Endothelial cell of umbilical vein (primary cell): ENCODE results near the gene AKT3. TPM values are rescaled to one million over a fixed set of nuclear protein-coding genes. Genes with fewer than 3 reads are reported as not detected.

Experiments used
- BruUV-seq: library from RNA; stranded (reverse); fragments of 400-500 nt; replicated peaks from 2 replicates; lab custom pipeline; 2021; lab: Mats Ljungman, UMichigan
- CTCF ChIA-PET: fragments of 300-600, 350-600 bp; sonication (Branson Sonifier 250); formaldehyde crosslinking; loops from one replicate; lab custom pipeline; 2021; ENCODE audit warnings: antibody characterized with exemption, inconsistent platforms; lab: Charles Lee
- POLR2A ChIA-PET: fragments of 300-600, 350-600 bp; sonication (Branson Sonifier 250); formaldehyde crosslinking; loops from one replicate; lab custom pipeline; 2021; ENCODE audit warnings: antibody characterized with exemption, inconsistent platforms; lab: Charles Lee
- DNase-seq: peaks from one replicate; pipeline ENCODE4 v3.0.0-alpha.2; 2011; ENCODE audit warnings: low read depth, low spot score
- FAIRE-seq: peaks from 2 replicates; lab custom pipeline; 2011; peaks lifted over from hg19 to GRCh38; lab: Jason Lieb, UNC
- H2AFZ ChIP-seq: 2 replicates; pipeline ENCODE4 v1.6.0; 2012; ENCODE audit warnings: low read depth, low read length, control low read depth, inconsistent platforms
- H3K27ac ChIP-seq: 2 replicates; pipeline ENCODE4 v1.5.1; 2011; ENCODE audit warnings: low read depth, mild to moderate bottlenecking, control low read depth, low read length, moderate library complexity; ENCODE audit not compliant: insufficient read depth
- H3K27me3 ChIP-seq, 2 experiments: 2 replicates each; pipeline versions ENCODE4 v1.6.0 to v1.6.1; 2011; ENCODE audit warnings: low read length in 2 of 2, mixed read lengths in 1 of 2; ENCODE audit not compliant: control insufficient read depth in 2 of 2, insufficient read depth in 2 of 2
- H3K36me3 ChIP-seq, 2 experiments: 2 replicates in 1 of 2; 3 replicates in 1 of 2; pipeline ENCODE4 v1.5.1; 2011; ENCODE audit warnings: low read length in 2 of 2, mild to moderate bottlenecking in 1 of 2, moderate library complexity in 1 of 2; ENCODE audit not compliant: control insufficient read depth in 2 of 2, insufficient read depth in 2 of 2; ENCODE audit errors: extremely low read depth in 1 of 2
- H3K4me1 ChIP-seq: 3 replicates; pipeline ENCODE4 v1.5.1; 2011; ENCODE audit warnings: mild to moderate bottlenecking, low read length; ENCODE audit not compliant: control insufficient read depth, insufficient read depth; ENCODE audit errors: extremely low read depth
- H3K4me2 ChIP-seq: 2 replicates; pipeline ENCODE4 v1.6.1; 2011; ENCODE audit warnings: low read length, control low read depth, mixed read lengths; ENCODE audit not compliant: insufficient read depth
- H3K4me3 ChIP-seq, 3 experiments: fragments of 200-600 bp in 1 of 3; sonication (generic), shearing (Covaris generic) in 1 of 3; replicated peaks in 1 of 3; 2 replicates each; pipeline ENCODE4 v1.5.1; 2011 to 2016; ENCODE audit warnings: control low read depth in 3 of 3, low read length in 3 of 3, mild to moderate bottlenecking in 2 of 3, inconsistent platforms in 1 of 3, low read depth in 1 of 3, moderate library complexity in 1 of 3; ENCODE audit not compliant: insufficient read depth in 1 of 3
- H3K79me2 ChIP-seq: 2 replicates; pipeline ENCODE4 v1.6.0; 2012; ENCODE audit warnings: low read length, inconsistent platforms; ENCODE audit not compliant: control insufficient read depth, insufficient read depth
- H3K9ac ChIP-seq: replicated peaks from 2 replicates; pipeline ENCODE3; 2011; ENCODE audit warnings: low read length, control low read depth; ENCODE audit not compliant: insufficient read depth; ENCODE audit errors: extremely low read depth
- H3K9me1 ChIP-seq: replicated peaks from 3 replicates; pipeline ENCODE4 v1.6.0; 2011; ENCODE audit warnings: mild to moderate bottlenecking, low read length; ENCODE audit not compliant: control insufficient read depth, insufficient read depth; ENCODE audit errors: extremely low read depth
- H3K9me3 ChIP-seq: replicated peaks from 2 replicates; pipeline ENCODE4 v1.5.1; 2012; ENCODE audit warnings: low read length, inconsistent platforms; ENCODE audit not compliant: control insufficient read depth, insufficient read depth
- H4K20me1 ChIP-seq: replicated peaks from 2 replicates; pipeline ENCODE3; 2011; ENCODE audit warnings: mild to moderate bottlenecking, low read length; ENCODE audit not compliant: control insufficient read depth, insufficient read depth; ENCODE audit errors: extremely low read depth
- CTCF ChIP-seq, 2 donors: IDR thresholded peaks; 1 replicate in 1 of 2; 2 replicates in 1 of 2; pipeline ENCODE4 v1.5.1; 2011; ENCODE audit warnings: low read length in 2 of 2, mild to moderate bottlenecking in 2 of 2, moderate library complexity in 2 of 2, control low read depth in 1 of 2, inconsistent platforms in 1 of 2, low read depth in 1 of 2; ENCODE audit not compliant: insufficient read depth in 1 of 2; ENCODE audit errors: extremely low read depth in 1 of 2
- EZH2 ChIP-seq: IDR thresholded peaks from 2 replicates; pipeline ENCODE4 v1.6.1; 2012; ENCODE audit warnings: borderline replicate concordance, low read depth, mild to moderate bottlenecking, moderate library complexity, low read length, inconsistent platforms; ENCODE audit not compliant: severe bottlenecking
- FOS ChIP-seq: IDR thresholded peaks from 2 replicates; pipeline ENCODE4 v1.6.1; 2011; ENCODE audit warnings: mild to moderate bottlenecking, low read length, moderate library complexity, borderline replicate concordance; ENCODE audit not compliant: insufficient read depth
- GATA2 ChIP-seq: IDR thresholded peaks from 2 replicates; pipeline ENCODE4 v1.7.0; 2011; ENCODE audit warnings: low read depth, mild to moderate bottlenecking, moderate library complexity, mixed read lengths, low read length; ENCODE audit not compliant: insufficient read length, insufficient read depth
- JUN ChIP-seq: IDR thresholded peaks from 2 replicates; pipeline ENCODE4 v1.6.1; 2011; ENCODE audit warnings: borderline replicate concordance, low read depth; ENCODE audit not compliant: insufficient read length, insufficient read depth
- MAX ChIP-seq: IDR thresholded peaks from 2 replicates; pipeline ENCODE4 v1.6.1; 2011; ENCODE audit not compliant: insufficient read depth, insufficient read length
- MYC ChIP-seq: IDR thresholded peaks from one replicate; pipeline ENCODE4 v1.6.1; 2011; ENCODE audit warnings: mild to moderate bottlenecking, low read depth, low read length
- POLR2A ChIP-seq: IDR thresholded peaks from 2 replicates; pipeline ENCODE4 v1.6.1; 2012; ENCODE audit warnings: low read depth, mild to moderate bottlenecking, control low read depth, low read length
- POLR2AphosphoS5 ChIP-seq: IDR thresholded peaks from 2 replicates; pipeline ENCODE4 v1.6.1; 2012; ENCODE audit warnings: low read depth, mild to moderate bottlenecking, control low read depth, low read length, moderate library complexity; ENCODE audit not compliant: insufficient read depth
- dilution Hi-C: fragments of 300-500 bp; cut with MboI; formaldehyde crosslinking; loops from one replicate; pipeline ENCODE4 v1.15.0; 2019; ENCODE audit warnings: low sequenced_read_pairs; ENCODE audit not compliant: extremely low pct_ligation_motif_present
- intact Hi-C: fragments of 100-400 bp; cut with micrococcal nuclease; formaldehyde crosslinking; loops from one replicate; pipeline ENCODE4 v1.10.0; 2022
- polyA plus RNA-seq, 4 experiments: library from polyadenylated mRNA; depleted of rRNA in 3 of 4; stranded (reverse) in 3 of 4; unstranded in 1 of 4; fragments of >200 nt; gene quantifications; 2 replicates each; pipeline versions ENCODE4 v1.2.1 to v1.2.3, GENCODE V29; 2011 to 2012; ENCODE audit warnings: missing spikeins in 1 of 4
- total RNA-seq: library from RNA; stranded (reverse); gene quantifications from 2 replicates; pipeline ENCODE4 v1.2.3, GENCODE V29; 2021

Gene AKT3
- total and polyA plus RNA-seq, 2 donors (not counting 3 experiments of a cell fraction or from before 2014, with no cell fraction given) = 20.6 to 97.1 TPM

GRCh38 chr1:243605604-243606003 lies 244.4 kb downstream of the AKT3 start:
- no peaks in the 10 kb centered on the region for H3K4me1 ChIP-seq
- no peaks in the 10 kb centered on the region for H4K20me1 ChIP-seq
- BruUV-seq = no TSS peak
- no peak overlapping the region for H3K9ac ChIP-seq
- H3K27ac ChIP-seq = no peak overlapping the region
- peaks cover 0 to 2% of the 10 kb centered on the region in 2 experiments for H3K36me3 ChIP-seq
- H2AFZ ChIP-seq = no peak overlapping the region
- no peak for FAIRE-seq
- ChIA-PET POLR2A (no interaction called here), CTCF (no interaction called here)
- no peaks in the 10 kb centered on the region for H3K9me1 ChIP-seq
- H3K27me3 ChIP-seq = no peaks in the 10 kb centered on the region
- no peaks in the 10 kb centered on the region for H3K9me3 ChIP-seq
- H3K79me2 ChIP-seq = no peaks in the 10 kb centered on the region
- TF ChIP-seq EZH2 (no peak), JUN (no peak), MAX (no peak), POLR2AphosphoS5 (no peak), GATA2 (no peak)
- no peak overlapping the region for H3K4me2 ChIP-seq
- DNase-seq = no peak
- intact Hi-C loops (no loop called here), dilution Hi-C loops (no loop called here)
- H3K4me3 ChIP-seq = no peak overlapping the region

- Histone ChIP-seq H2AFZ (no peak overlapping the region), H3K4me3 (no peak overlapping the region), H3K36me3 (no peaks in the 10 kb centered on the region), H3K9me3 (no peaks in the 10 kb centered on the region), H3K79me2 (no peaks in the 10 kb centered on the region), H3K27ac (no peak overlapping the region), H4K20me1 (no peaks in the 10 kb centered on the region), H3K4me2 (no peak overlapping the region), H3K9me1 (no peaks in the 10 kb centered on the region), H3K27me3 (no peaks in the 10 kb centered on the region), H3K4me1 (peaks cover 2% of the 10 kb centered on the region), H3K9ac (no peak overlapping the region)
- dilution Hi-C loops (no loop called here), intact Hi-C loops (no loop called here)
- BruUV-seq = no TSS peak
- no peak for FAIRE-seq
- CTCF ChIA-PET = interaction anchor here (1.0 kb wide), 1 partner anchor 9 kb away, joined by 3 read pairs; no protein-coding TSS in a partner anchor
- no peak for DNase-seq
- POLR2A ChIA-PET = no interaction called here
- TF ChIP-seq POLR2A (no peak), EZH2 (no peak), MAX (no peak), CTCF (IDR thresholded peaks at IDR 0.05; ENCODE audit: extremely low read depth in 1 of 2, insufficient read depth in 1 of 2, low read depth in 1 of 2, low read length in 2 of 2) (no peak), FOS (no peak), MYC (no peak), POLR2AphosphoS5 (no peak), JUN (no peak), GATA2 (no peak)
Observed at GRCh38 chr1:243601720-243602119, 248.3 kb downstream of the AKT3 start.
